Transverse colon (tissue), 4 donors: ENCODE measurements around the gene CPXM1. TPM values are rescaled to one million over a fixed set of nuclear protein-coding genes. Genes with fewer than 3 reads are reported as not detected.
"Not testable (repeated sequence)": the region's sequence is repeated elsewhere in the genome, so short reads cannot be mapped to it uniquely, and the experiment has no call there.

ENCODE experiments used
- DNase-seq: peaks from one replicate; pipeline ENCODE4 v3.0.0-alpha.2; 2019
- H3K27ac ChIP-seq, 4 donors: fragments of 200-600 bp; sonication (generic); 2 replicates each; pipeline ENCODE4 v1.5.1; 2016 to 2018; ENCODE audit warnings: inconsistent platforms in 4 of 4
- H3K27me3 ChIP-seq: fragments of 200-600 bp; sonication (generic); 2 replicates; pipeline ENCODE4 v1.5.1; 2017; ENCODE audit warnings: inconsistent platforms
- H3K36me3 ChIP-seq, 4 donors: fragments of 200-600 bp; sonication (generic); 2 replicates each; pipeline ENCODE4 v1.5.1; 2017 to 2019; ENCODE audit warnings: inconsistent platforms in 4 of 4
- H3K4me1 ChIP-seq, 4 donors: fragments of 200-600 bp; sonication (generic); 2 replicates each; pipeline ENCODE4 v1.5.1; 2017 to 2020; ENCODE audit warnings: inconsistent platforms in 4 of 4
- H3K4me3 ChIP-seq, 4 donors: fragments of 200-600 bp; sonication (generic); 1 replicate in 1 of 4; 2 replicates in 3 of 4; pipeline versions ENCODE4 v1.5.1 to v1.6.1; 2017 to 2019; ENCODE audit warnings: inconsistent platforms in 4 of 4
- H3K9me3 ChIP-seq, 2 donors: fragments of 200-600 bp; sonication (generic); 2 replicates each; pipeline ENCODE4 v1.5.1; 2017 to 2019; ENCODE audit warnings: inconsistent platforms in 2 of 2
- CTCF ChIP-seq, 5 experiments: fragments of 200-600 bp in 3 of 5; fragments of 450-650 bp in 2 of 5; sonication (generic) in 3 of 5; IDR thresholded peaks; 1 replicate in 2 of 5; 2 replicates in 3 of 5; pipeline ENCODE4 v1.5.1; 2016 to 2017; ENCODE audit warnings: antibody characterized with exemption in 5 of 5, inconsistent platforms in 3 of 5, mild to moderate bottlenecking in 2 of 5, moderate library complexity in 1 of 5
- EP300 ChIP-seq: sonication (generic); formaldehyde crosslinking; IDR thresholded peaks from one replicate; pipeline ENCODE4 v1.6.1; 2017; ENCODE audit warnings: antibody characterized with exemption, low read depth
- POLR2A ChIP-seq: fragments of 450-650 bp; IDR thresholded peaks from one replicate; pipeline ENCODE4 v1.6.1; 2016; ENCODE audit warnings: antibody characterized with exemption, mild to moderate bottlenecking, moderate library complexity
- POLR2AphosphoS5 ChIP-seq, 3 donors: sonication (generic); formaldehyde crosslinking; IDR thresholded peaks; one replicate each; pipeline ENCODE4 v1.6.1; 2016; ENCODE audit warnings: antibody characterized with exemption in 3 of 3
- WGBS, 2 donors: methylation state at CpG; one replicate each; pipeline ENCODE4 v1.1.5; 2018; ENCODE audit warnings: low coverage in 1 of 2; 5-methylcytosine and 5-hydroxymethylcytosine counted together
- in situ Hi-C, 4 donors: fragments of 200-750 bp; cut with MboI; loops; one replicate each; pipeline versions ENCODE4 v1.15.0 to v1.15.1; 2017; ENCODE audit warnings: low sequenced_read_pairs in 3 of 4, low pct_ligation_motif_present in 1 of 4, low pct_unique_long_range_greater_than_20kb in 1 of 4
- intact Hi-C: fragments of 100-400 bp; cut with DNase I; formaldehyde crosslinking; loops from one replicate; pipeline ENCODE4 v1.15.1; 2023; ENCODE audit warnings: low total_unique reads
- total RNA-seq, 4 donors: library from RNA; depleted of rRNA; stranded (reverse); fragments of >200 nt; gene quantifications; one replicate each; pipeline ENCODE4 v1.1.0, GENCODE V29; 2016

CPXM1 gene
- total RNA-seq, 4 donors from 2014 or later = 0.80 to 2.6 (median 1.0) TPM

GRCh38 chr20:2812189-2812588, 11.8 kb upstream of the CPXM1 start:
- peaks cover 28% of the 10 kb centered on the region for H3K27me3 ChIP-seq
- WGBS, 2 donors = 88 to 90% methylated on average over 3 of the region's 3 CpGs
- in situ Hi-C loops = no loop called here

GRCh38 chr20:2809690-2810089, 9.3 kb upstream of the CPXM1 start:
- Histone ChIP-seq H3K36me3 (no peaks in the 10 kb centered on the region), H3K27ac (peak overlapping the region in 3 of 4 donors; percentile 58 to 73 (median 61)), H3K9me3 (peaks cover 0 to 11% of the 10 kb centered on the region in 2 donors), H3K4me3 (no peak overlapping the region), H3K4me1 (peaks cover 0 to 6% (median 0%) of the 10 kb centered on the region in 4 donors), H3K27me3 (peaks cover 51% of the 10 kb centered on the region)
- intact Hi-C loops (no loop called here), in situ Hi-C loops (no loop called here)
- no peak for TF ChIP-seq POLR2A
- no peak for TF ChIP-seq POLR2AphosphoS5 (IDR thresholded peaks at IDR 0.05)
- TF ChIP-seq EP300 = no peak
- TF ChIP-seq CTCF (IDR thresholded peaks at IDR 0.05) = no peak
- WGBS, 2 donors = 81 to 86% methylated on average over 5 to 10 of the region's 10 CpGs
- no peak for DNase-seq

More at GRCh38 chr20:2812189-2812588, 11.8 kb upstream of the CPXM1 start:
- no peaks in the 10 kb centered on the region for H3K36me3 ChIP-seq
- no peak for DNase-seq
- H3K4me3 ChIP-seq = no peak overlapping the region
- intact Hi-C loops = no loop called here
- peaks cover 0 to 3% (median 0%) of the 10 kb centered on the region in 4 donors for H3K4me1 ChIP-seq
- H3K9me3 ChIP-seq = peaks cover 0 to 11% of the 10 kb centered on the region in 2 donors
- H3K27ac ChIP-seq = no peak overlapping the region
- TF ChIP-seq POLR2AphosphoS5 (IDR thresholded peaks at IDR 0.05) = no peak
- no peak for TF ChIP-seq EP300
- TF ChIP-seq CTCF (IDR thresholded peaks at IDR 0.05) = no peak
- no peak for TF ChIP-seq POLR2A

GRCh38 chr20:2807929-2808328, 7.5 kb upstream of the CPXM1 start:
- intact Hi-C loops, H3K27ac ChIP-seq, H3K36me3 ChIP-seq, H3K4me1 ChIP-seq, DNase-seq, in situ Hi-C loops, H3K4me3 ChIP-seq: not testable (repeated sequence)
- Histone ChIP-seq H3K27me3 (peaks cover 68% of the 10 kb centered on the region), H3K9me3 (peaks cover 0 to 11% of the 10 kb centered on the region in 2 donors)
- WGBS, 2 donors = 84% methylated on average over 8 of the region's 9 CpGs; no CpG with 5 or more reads in 1 of the 2 donors

- in situ Hi-C loops (no loop called here), intact Hi-C loops (no loop called here)
- H3K27ac ChIP-seq = no peak overlapping the region
- DNase-seq = no peak
- H3K27me3 ChIP-seq = peaks cover 68% of the 10 kb centered on the region
- TF ChIP-seq CTCF (IDR thresholded peaks at IDR 0.05) (no peak), POLR2AphosphoS5 (IDR thresholded peaks at IDR 0.05) (no peak), POLR2A (no peak), EP300 (no peak)
- H3K9me3 ChIP-seq = peaks cover 0 to 4% of the 10 kb centered on the region in 2 donors
- 84% methylated on average over 4 of the region's 4 CpGs; no CpG with 5 or more reads in 1 of the 2 donors for WGBS, 2 donors
- no peak overlapping the region for H3K4me3 ChIP-seq
- no peaks in the 10 kb centered on the region for H3K36me3 ChIP-seq
- H3K4me1 ChIP-seq = peaks cover 0 to 6% (median 0%) of the 10 kb centered on the region in 4 donors
Measured at GRCh38 chr20:2807019-2807418, 6.6 kb upstream of the CPXM1 start.

GRCh38 chr20:2806351-2806701, 5.9 kb upstream of the CPXM1 start:
- 14 to 32% methylated on average over 2 to 4 of the region's 4 CpGs for WGBS, 2 donors
- in situ Hi-C loops = no loop called here
- peaks cover 0 to 7% (median under 1%) of the 10 kb centered on the region in 4 donors for H3K4me1 ChIP-seq
- H3K27ac ChIP-seq = no peak overlapping the region
- intact Hi-C loops = no loop called here
- no peak for TF ChIP-seq EP300
- TF ChIP-seq POLR2A = no peak
- no peak for TF ChIP-seq CTCF (IDR thresholded peaks at IDR 0.05)
- no peak for TF ChIP-seq POLR2AphosphoS5 (IDR thresholded peaks at IDR 0.05)
- H3K9me3 ChIP-seq = no peaks in the 10 kb centered on the region
- DNase-seq = peak; percentile 38
- H3K27me3 ChIP-seq = peaks cover 68% of the 10 kb centered on the region
- H3K36me3 ChIP-seq = no peaks in the 10 kb centered on the region
- no peak overlapping the region for H3K4me3 ChIP-seq
